COLO829 (cell line): ENCODE data around the gene GLRX5.

Experiments used
- DNase-seq: peaks from one replicate; pipeline ENCODE4 v3.0.0; 2012; ENCODE audit warnings: low spot score

Gene GLRX5

GRCh38 chr14:95536036-95536593 lies 1.3 kb downstream of the GLRX5 start:
- no peak for DNase-seq

DNA sequence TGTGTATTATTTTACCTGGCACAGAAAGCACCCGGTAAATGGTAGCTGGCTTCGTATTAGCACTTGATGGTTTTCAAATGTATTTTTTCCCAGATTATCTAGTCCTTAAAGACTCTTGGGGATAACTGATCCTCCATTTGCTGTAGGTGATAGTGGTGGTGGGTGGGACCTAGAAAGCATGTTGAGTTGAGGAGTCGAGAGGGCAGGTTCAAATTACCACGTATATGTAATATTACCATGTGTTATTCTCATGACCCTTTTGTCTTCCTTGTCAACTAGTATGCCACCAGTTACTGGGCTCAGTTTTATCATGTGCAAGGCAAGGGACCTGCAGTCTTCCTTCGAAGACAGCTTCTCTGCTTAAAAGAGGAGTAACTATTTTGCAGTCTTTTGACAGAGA lies 1.8 kb downstream of the GLRX5 start:
- no peak for DNase-seq

GRCh38 chr14:95537298-95538089 lies 2.6 kb downstream of the GLRX5 start:
- no peak for DNase-seq

DNA sequence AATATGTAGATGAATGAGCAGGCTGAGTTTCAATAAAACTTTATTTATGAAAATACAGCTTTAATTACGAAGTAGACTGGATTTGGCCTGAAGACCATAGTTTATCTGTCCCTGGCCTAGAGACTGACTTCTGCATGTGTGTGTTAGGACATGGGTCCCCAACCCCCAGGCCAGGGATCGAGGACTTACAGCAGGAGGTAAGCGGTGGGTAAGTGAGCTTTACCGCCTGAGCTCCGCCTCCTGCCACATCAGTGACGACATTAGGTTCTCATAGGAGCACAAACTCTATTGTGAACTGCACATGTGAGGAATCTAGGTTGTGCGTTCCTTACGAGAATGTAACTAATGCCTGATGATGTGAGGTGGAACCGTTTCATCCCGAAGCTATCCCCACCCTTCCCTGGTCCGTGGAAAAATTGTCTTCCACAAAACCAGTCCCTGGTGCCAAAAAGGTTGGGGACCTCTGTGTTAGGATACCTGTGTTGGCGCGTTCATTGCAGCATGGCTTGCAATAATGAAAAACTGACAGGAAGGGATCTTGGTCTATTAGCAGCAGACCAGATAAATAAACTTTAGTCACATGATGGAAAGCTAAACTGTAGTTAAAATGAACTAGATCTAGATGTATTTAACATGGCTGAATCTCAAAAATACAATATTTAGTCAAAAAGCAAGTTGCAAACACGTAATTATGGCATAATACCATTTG lies 4.1 kb downstream of the GLRX5 start:
- DNase-seq = no peak

DNA sequence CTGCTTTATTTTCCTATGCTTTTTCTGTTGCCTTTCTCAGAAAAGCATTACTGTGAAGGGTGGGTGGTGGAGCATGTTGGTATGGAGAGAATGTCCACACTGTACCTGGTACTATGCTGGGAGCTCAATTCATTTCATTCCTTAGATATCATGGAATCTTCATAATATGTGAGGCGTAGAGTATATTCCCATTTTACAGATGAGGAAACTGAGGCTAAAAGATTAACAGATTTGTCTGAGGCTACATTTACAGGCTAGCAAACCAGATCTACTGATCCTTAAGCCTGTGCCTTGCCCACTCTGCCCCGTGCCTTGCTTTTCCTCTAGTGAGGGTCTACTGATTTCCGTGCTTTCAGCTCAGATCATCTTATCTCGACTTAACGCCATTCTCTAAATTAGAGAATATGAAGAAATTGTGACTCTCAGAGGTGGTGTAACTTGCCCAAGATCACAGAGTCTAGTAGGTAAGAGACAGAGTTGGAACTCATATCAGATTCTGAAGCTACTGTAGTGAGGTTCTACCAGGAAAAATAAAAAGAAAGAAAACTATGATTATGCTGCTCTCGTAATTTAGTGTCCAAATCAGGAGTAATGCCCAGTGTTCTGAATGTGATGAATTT lies 5.5 kb downstream of the GLRX5 start:
- no peak for DNase-seq

GRCh38 chr14:95541346-95541745 lies 6.5 kb downstream of the GLRX5 start:
- no peak for DNase-seq

- no peak for DNase-seq
These were observed 7.4 kb downstream of the GLRX5 start for GRCh38 chr14:95541932-95542930.

DNA sequence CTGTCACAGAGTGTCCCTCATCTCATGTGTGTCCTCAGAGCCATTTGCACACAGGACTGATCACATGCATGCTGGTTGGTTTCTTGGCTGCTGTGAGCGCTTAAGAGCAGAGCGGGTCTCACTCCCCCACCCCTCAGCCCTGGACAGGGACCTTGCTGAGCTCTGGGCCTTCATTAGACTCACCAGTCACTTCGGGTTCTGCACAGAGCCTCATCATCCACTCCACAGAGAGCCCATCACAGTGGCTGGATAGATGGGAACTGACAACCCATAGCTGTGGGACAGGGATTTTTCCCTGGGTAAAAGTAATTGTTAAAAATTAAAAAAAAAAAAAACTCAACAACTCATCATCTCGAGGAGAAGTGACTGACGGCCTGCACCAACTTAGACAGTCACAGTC lies 8.2 kb downstream of the GLRX5 start:
- DNase-seq = no peak

- no peak for DNase-seq
These were observed 9.7 kb downstream of the GLRX5 start for GRCh38 chr14:95544588-95544987.

DNA sequence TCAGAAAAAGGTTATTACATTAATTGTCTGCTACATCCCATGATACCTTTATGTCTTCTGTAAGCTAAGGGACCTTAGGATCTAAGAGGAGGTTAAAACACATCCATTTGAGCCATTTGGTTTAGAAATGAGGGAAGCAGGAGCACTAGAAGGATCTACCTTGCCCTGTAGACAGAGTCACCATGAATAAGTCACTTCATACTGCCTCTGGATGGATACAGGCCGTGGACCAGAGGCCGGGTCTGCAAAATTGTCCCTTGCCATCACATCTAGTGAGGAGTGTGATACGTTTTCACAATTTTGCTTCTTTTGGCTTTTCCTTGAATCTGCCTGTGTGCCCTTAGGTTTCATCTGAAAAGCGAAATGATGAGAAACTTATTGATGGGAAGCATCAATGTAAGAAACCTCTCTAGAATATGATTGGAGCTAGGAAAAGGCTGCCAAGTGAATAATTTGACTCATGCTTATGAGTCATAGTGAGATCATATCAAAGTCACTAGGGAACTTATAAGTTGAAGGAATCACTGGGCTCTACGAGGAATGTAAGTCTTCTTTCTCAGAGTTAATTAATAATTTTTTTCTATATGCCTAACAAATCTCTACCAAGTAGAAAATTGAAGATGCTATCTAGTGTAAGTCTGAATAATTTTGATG lies 10.8 kb downstream of the GLRX5 start:
- peak; percentile 82 for DNase-seq

- no peak for DNase-seq
These were observed 12.4 kb downstream of the GLRX5 start for GRCh38 chr14:95547272-95547625.

DNA sequence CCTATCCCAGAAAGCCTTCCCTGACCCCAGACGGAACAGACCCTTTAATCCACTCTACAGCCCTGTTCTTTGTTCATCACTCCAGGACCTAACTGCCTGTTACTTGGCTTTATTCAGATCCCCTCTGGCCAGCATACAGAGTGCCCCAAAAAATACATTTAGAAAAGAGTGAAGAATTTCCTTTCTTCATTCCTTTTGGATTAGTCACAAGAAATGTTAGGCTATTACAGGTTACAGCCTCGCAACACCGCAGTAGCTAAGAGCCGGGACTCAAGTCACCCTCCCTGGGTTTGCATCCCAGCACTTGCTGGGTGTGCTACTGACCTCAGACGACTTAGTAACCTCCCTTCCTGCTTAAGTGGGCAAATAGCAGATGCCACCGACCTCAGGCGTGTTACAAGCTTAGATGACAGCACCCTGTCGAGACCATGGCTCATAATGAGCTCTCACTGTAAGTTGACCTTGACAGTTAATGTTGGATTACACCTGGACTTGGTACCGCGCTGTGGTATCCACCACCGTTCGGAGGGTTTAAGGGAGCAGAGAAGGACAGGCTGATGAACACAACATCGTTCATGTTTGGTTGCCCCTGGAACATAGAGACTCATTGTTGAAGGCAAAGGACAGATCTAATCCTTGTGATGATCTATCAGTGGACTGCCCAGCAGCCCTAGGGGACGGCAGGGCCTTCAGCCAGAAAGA lies 12.9 kb downstream of the GLRX5 start:
- peak; percentile 67 for DNase-seq

GRCh38 chr14:95548328-95548929 lies 13.6 kb downstream of the GLRX5 start:
- no peak for DNase-seq

- no peak for DNase-seq
These were observed 15.1 kb downstream of the GLRX5 start for GRCh38 chr14:95549656-95550585.

DNA sequence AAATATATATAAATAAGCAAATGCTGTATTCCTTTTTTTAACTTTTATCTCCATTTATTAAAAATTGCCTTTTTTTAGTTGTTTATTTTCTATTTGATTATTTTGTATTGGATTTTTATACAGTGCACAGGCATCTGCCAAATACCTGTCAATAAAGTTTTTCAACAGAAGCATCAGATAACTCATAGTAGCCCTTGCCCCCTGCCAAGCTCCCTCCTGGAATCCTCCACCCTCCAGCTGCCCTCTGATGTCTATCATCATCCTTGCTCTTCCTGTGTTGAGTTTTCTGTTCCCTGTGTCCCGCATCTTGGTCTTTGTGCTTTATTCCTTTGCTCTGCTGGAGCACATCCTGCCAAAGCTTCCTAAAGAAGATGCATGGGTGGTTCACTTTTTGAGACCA lies 16.6 kb downstream of the GLRX5 start:
- DNase-seq = no peak

- DNase-seq = no peak
These were observed 18.3 kb downstream of the GLRX5 start for GRCh38 chr14:95553141-95553540.

- no peak for DNase-seq
These were observed 20.2 kb downstream of the GLRX5 start for GRCh38 chr14:95555053-95555452.

DNA sequence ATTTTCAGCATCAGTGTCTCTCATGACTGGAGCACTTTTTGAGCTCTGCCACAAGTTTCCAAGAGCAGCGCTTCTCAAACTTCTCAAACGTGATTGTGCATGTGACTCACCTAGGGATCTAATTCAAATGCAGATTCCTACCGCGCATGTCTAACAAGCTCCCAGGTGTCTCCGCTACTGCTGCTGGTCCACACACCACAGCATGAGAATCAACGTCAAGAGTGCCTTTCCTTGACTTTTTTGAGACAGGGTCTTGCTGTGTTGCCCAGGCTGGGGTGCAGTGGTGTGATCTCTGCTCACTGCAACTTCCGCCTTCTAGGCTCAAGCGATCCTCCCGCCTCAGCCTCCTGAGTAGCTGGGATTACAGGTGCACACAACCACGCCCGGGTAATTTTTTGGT lies 22.4 kb downstream of the GLRX5 start:
- no peak for DNase-seq

GRCh38 chr14:95557832-95558231 lies 23.0 kb downstream of the GLRX5 start:
- DNase-seq = no peak
